ENCODE data around the gene RBBP6.
"Not testable (repeated sequence)": the region's sequence is repeated elsewhere in the genome, so short reads cannot be mapped to it uniquely, and the experiment has no call there.

The RBBP6 gene

DNA sequence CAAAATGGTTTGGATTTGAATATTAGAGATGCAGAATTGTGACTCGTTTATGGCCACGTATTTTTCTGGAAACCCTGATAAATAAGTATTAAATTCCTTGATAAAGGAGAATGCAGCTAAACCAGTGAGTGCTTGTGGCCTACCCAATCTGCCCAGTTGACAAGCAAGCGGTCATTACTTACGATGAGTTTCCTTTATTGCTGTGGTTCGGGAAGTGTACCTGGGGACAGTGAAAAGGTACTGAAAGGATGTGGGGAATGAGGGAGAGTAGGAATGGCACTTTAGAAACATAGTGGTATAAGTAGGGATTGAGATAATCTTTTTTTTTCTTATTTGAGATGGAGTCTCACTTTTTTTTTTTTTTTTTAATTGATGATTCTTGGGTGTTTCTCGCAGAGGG, 33.8 kb downstream of the RBBP6 start:
- no peak for DNase-seq

DNA sequence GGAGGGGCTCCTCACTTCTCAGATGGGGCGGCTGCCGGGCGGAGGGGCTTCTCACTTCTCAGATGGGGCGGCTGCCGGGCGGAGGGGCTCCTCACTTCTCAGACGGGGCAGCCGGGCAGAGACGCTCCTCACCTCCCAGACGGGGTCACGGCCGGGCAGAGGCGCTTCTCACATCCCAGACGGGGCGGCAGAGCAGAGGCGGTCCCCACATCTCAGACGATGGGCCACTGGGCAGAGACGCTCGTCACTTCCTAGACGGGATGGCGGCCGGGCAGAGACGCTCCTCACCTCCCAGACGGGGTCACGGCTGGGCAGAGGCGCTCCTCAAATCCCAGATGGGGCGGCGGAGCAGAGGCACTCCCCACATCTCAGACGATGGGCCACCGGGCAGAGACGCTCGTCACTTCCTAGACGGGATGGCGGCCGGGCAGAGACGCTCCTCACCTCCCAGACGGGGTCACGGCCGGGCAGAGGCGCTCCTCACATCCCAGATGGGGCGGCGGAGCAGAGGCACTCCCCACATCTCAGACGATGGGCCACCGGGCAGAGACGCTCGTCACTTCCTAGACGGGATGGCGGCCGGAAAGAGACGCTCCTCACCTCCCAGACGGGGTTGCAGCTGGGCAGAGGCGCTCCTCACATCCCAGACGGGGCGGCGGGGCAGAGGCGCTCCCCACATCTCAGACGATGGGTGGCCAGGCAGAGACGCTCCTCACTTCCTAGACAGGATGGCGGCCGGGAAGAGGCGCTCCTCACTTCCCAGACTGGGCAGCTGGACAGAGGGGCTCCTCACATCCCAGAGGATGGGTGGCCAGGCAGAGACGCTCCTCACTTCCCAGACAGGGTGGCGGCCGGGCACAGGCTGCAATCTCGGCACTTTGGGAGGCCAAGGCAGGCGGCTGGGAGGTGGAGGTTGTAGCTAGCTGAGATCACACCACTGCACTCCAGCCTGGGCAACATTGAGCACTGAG, 35.4 kb downstream of the RBBP6 start:
- not testable (repeated sequence) for DNase-seq

DNA sequence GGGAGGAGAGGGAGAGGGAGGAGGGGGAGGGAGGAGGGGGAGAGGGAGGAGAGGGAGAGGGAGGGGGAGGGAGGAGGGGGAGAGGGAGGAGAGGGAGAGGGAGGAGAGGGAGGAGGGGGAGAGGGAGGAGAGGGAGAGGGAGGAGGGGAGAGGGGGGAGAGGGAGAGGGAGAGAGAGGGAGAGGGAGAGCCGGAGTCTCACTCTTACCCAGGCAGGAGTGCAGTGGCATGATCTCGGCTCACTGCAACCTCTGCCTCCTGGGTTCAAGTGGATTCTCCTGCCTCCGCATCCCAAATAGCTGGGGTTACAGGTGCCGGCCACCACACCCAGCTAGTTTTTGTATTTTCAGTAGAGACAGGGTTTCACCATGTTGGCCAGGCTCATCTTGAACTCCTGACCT, 36.4 kb downstream of the RBBP6 start:
- not testable (repeated sequence) for DNase-seq

DNA sequence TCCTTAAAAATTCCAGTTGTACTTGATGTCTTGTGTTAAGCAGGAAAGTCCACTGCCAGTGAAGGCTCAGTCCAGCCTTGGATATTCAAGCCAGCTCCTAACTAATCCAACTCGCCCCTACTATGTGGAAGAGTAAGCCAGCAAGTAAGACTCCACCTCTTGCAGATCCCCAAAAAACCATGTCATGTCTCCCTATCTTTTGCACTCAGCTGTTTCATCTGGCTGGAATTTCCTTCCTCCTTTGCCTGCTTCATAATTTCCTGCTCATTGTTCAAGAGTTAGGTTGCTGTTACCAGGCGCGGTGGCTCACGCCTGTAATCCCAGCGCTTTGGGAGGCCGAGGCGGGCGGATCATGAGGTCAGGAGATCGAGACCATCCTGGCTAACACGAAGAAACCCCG, 37.8 kb downstream of the RBBP6 start:
- DNase-seq, result no peak

DNA sequence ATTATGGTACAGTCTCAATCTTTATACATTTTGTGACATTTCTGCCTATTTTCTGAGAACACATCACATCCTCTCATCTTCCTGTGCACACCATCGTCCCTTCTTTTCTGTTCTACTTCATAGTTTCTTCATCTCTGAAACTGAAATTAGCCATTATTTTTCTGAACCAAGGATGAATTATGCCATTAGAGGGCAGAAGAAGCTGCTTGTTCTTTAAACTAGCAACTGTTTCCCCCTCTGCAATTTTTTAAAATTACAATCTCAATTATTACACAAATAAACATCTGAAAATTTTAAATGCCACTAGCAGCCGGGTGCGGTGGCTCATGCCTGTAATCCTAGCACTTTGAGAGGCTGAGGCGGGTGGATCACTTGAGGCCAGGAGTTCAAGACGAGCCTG, 41.3 kb downstream of the RBBP6 start:
- no peak for DNase-seq

DNA sequence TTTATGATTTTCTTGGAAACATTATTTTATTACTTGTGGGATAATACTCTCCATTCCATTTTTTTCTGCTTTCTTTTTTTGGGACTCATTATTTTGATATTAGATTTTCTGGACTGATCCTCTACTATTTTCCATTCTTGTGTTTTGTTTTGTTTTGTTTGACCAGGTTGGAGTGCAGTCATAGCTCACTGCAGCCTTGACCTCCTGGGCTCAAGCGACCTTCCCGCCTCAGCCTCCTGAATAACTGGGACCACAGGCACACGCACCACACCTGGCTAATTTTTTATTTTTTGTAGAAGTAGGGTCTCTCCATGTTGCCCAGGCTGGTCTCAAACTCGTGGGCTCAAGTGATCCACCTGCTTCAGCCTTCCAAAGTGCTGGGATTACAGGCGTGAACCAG, 44.1 kb downstream of the RBBP6 start:
- no peak for DNase-seq

DNA sequence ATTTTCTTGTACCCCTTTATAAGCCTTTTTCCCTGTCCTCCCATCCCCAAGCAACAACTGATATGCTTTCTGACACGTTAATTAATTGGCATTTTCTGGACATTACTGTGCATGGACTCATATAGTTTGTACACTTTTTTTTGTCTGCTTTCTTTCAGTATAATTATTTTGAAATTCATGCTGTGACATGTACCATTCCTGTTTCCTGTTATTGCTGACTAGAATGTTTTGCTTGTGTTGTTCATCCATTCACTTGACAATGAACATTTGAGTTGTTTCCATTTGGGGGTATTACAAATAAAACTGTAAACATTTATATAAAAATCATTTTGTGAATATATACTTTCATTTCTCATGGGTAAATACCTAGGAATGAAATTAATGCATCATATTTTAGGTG, 50.6 kb downstream of the RBBP6 start:
- DNase-seq, result no peak

DNA sequence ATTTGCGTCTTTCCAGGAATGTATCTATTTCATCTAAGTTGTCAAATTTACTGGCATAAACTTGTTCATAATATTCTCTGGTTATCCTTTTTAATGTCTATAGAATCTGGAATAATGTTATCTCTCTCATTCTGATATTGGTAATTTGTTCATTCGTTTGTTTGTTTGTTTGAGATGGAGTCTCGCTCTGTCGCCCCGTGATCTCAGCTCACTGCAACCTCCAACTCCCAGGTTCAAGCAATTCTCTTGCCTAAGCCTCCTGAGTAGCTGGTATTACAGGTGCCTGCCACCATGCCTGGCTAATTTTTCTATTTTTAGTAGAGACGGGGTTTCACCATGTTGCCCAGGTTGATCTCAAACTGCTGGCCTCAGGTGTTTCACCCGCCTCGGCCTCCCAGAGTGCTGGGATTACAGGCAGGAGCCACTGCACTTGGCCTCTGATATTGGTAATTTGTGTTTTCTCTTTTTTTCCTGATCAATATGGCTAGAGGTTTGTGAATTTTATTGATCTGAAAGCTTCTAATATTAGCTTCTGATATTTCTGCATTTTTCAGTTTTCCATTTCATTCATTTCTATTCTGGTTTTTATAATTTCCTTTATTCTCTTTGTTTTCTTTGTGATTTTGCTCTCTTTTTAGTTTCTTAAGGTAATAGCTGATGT, 59.5 kb downstream of the RBBP6 start:
- DNase-seq, result no peak

DNA sequence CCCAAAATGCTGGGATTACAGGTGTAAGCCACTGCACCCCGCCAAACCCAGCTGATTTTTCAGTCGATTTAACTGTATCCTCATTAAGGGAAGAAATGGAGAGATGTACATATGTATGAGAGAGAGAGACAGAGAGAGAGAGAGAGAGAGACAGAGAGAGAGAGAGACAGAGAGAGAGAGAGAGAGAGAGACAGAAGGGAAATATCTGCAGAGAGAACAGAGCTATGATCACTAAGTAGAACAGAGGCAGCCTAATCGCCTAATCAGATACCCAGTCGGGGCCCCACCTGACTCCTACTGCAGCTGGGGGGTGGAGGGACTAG, 70.0 kb downstream of the RBBP6 start:
- no peak for DNase-seq

DNA sequence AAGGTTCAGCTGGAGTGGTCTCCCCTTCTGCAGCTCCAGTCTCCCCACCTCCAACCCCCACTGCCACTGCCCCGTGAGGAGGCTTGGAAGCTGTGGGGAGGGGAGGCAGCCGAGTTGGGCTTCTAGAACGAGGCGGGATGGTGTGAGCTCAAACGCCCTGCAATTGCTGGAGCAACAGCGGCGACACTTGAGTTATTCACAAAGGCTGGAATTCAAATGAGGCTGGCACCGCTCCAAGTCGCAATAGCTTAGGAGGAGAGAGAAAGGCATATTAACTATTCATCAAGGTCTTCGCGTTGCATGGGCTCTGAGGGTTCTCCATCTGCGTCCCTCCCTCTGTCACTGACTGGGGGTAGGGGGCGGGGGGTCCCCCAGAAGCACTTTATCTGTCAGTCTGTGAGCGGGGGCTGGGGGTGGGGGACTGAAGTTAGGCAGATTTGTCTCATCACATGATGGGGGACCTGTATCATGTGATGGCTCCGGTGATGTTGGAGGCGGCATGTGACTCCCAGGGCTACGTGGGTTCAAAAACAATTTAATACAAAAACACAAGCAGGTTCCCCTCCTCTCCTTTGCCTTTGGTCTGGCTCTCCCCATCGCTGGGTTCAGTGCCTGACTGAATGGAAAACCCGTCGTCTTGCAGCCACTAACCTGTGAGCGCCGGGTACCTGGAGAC, 70.5 kb downstream of the RBBP6 start:
- peak; percentile 67 for DNase-seq

DNA sequence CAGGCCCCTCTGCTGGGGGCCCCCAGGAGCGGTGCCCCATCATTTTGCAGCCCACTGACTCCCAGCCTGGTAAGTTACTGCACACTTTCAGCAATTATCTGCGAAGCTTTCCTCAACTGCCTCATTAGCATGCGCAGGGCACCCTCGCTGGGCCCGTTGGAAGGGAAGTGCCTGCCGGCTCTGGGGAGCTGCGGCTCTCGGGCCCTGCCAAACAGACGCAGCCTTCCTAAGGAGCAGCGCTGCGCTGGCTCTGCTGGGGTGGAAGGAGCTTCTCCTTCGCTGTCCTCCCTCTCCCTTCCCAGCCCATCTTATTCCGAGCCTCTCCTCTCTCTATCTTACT, 71.0 kb downstream of the RBBP6 start:
- peak; percentile 9 for DNase-seq

DNA sequence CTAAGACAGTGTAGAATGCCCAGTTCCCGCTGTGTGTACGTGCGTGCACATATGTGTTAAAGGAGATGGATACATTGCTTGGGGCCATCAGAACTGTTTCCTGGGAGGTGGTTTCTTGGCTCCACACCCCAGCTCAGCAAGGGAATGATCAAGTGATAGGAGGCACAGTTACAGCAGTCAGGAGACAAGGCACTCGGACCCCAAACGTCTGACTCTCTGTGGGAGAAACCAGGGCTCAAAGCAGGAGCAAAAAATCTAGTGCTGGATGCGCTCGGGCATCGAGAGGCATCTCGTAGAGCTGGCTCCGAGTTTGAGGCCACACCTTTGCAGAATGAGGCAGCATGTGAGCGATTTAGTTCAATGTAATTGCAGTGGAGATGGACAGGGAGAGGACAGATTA, 71.9 kb downstream of the RBBP6 start:
- DNase-seq, result no peak

DNA sequence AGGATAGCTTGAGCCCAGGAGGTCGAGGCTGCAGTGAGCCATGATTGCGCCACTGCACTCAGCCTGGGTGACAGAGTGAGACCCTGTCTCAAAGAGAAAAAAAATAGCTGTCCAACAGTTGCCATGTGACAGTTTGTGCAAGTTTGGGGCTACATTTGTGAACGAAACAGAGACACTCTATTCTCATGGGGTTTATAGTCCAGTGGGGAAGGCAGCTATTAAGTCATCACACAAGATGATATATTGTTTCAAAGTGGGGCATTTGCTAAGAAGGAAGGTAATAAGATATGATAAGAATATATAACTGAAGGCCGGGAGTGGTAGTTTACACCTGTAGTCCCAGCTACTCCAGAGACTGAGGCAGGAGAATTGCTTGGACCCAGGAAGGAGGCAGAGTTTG, 73.3 kb downstream of the RBBP6 start:
- no peak for DNase-seq

DNA sequence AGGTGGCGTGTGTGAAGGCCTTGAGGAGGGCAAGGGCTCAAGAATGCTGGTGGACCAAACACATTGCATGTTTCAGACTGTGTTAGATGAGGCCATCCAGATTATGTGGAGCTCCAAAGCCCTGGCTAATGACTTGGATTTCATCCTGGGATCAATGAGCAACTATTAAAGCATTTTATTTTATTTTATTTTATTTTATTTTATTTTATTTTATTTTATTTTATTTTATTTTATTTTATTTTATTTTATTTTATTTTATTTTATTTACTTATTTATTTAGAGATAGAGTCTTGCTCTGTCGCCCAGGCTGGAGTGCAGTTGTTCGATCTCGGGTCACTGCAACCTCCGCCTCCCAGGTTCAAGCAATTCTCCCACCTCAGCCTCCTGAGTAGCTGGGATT, 73.9 kb downstream of the RBBP6 start:
- DNase-seq, result not testable (repeated sequence)

DNA sequence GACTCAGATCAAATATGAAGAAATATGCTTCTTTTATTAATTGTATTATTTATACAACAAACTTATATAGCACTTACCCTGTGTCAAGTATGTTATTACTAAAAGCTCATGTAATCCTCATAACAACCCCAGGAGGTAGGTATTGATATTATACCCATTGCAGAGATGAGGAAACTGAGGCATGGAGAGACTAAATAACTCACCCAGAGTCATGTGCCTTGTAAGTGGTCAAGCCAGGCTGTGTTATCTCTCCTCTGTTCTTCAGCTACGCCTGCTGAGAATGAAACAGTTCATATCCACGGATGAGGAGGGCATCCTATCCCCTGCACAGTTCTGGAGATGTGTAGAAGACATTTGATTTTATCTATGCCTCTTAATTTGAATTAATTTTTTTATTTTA, 78.1 kb downstream of the RBBP6 start:
- no peak for DNase-seq
